GM12891 (cell line): ENCODE results near the gene PARP4.

ENCODE experiments used
- PAX5 ChIP-seq: IDR thresholded peaks from 2 replicates; pipeline ENCODE4 v1.6.1; 2011; ENCODE audit warnings: low read length, moderate library complexity, mild to moderate bottlenecking; ENCODE audit not compliant: insufficient read depth, severe bottlenecking
- POLR2A ChIP-seq: IDR thresholded peaks from 2 replicates; pipeline ENCODE4 v1.6.1; 2011; ENCODE audit warnings: low read depth, low read length, control low read depth
- POLR2AphosphoS5 ChIP-seq: IDR thresholded peaks from 2 replicates; pipeline ENCODE4 v1.6.1; 2011; ENCODE audit warnings: low read depth, low read length, control low read depth
- TAF1 ChIP-seq: IDR thresholded peaks from 2 replicates; pipeline ENCODE4 v1.6.1; 2011; ENCODE audit warnings: low read depth, low read length, control low read depth

GRCh38 chr13:24520733-24521132 is 8.2 kb upstream of the PARP4 start:
- TF ChIP-seq POLR2AphosphoS5, result no peak
- no peak for TF ChIP-seq TAF1
- TF ChIP-seq POLR2A, result no peak
- TF ChIP-seq PAX5, result no peak
